Right lobe of liver (tissue), 6 donors: ENCODE data around the gene EEFSEC. TPM values are rescaled to one million over a fixed set of nuclear protein-coding genes. Genes with fewer than 3 reads are reported as not detected.

Source experiments
- ATAC-seq, 4 donors: fragments of 200-7000 bp; cut with Tn5 transposase; one replicate each; pipeline ENCODE4 v1.9.1; 2020; ENCODE audit warnings: mild to moderate bottlenecking in 4 of 4, moderate library complexity in 4 of 4
- DNase-seq, 3 donors: peaks; one replicate each; pipeline ENCODE4 v3.0.0-alpha.2; 2020
- H3K27ac ChIP-seq, 3 donors: fragments of 200-600 bp; one replicate each; pipeline ENCODE4 v1.8.0; 2022
- H3K27me3 ChIP-seq, 2 donors: fragments of 200-600 bp; one replicate each; pipeline ENCODE4 v1.8.0; 2022
- H3K36me3 ChIP-seq, 4 donors: fragments of 200-600 bp; sonication (generic) in 1 of 4; one replicate each; pipeline versions ENCODE4 v1.5.1 to v1.8.0; 2017 to 2022; ENCODE audit warnings: control low read depth in 1 of 4
- H3K4me1 ChIP-seq, 4 donors: fragments of 200-600 bp; sonication (generic) in 1 of 4; one replicate each; pipeline versions ENCODE4 v1.5.1 to v1.8.0; 2017 to 2022; ENCODE audit warnings: control low read depth in 1 of 4
- H3K4me3 ChIP-seq, 3 donors: fragments of 200-600 bp; one replicate each; pipeline ENCODE4 v1.8.0; 2022
- H3K9me3 ChIP-seq, 4 donors: fragments of 200-600 bp; sonication (generic) in 1 of 4; one replicate each; pipeline versions ENCODE4 v1.5.1 to v1.8.0; 2017 to 2022; ENCODE audit warnings: control low read depth in 1 of 4
- CTCF ChIP-seq, 4 donors: fragments of 200-600 bp in 3 of 4; fragments of 450-650 bp in 1 of 4; IDR thresholded peaks; one replicate each; pipeline versions ENCODE4 v1.5.1 to v1.8.0; 2016 to 2022; ENCODE audit warnings: antibody characterized with exemption in 4 of 4, mild to moderate bottlenecking in 2 of 4
- POLR2A ChIP-seq: fragments of 450-650 bp; IDR thresholded peaks from one replicate; pipeline ENCODE4 v1.6.1; 2017; ENCODE audit warnings: antibody characterized with exemption, mild to moderate bottlenecking
- WGBS: methylation state at CpG from one replicate; pipeline ENCODE4 v1.1.6; 2018; ENCODE audit warnings: low coverage, low lambda C conversion rate; ENCODE audit not compliant: insufficient coverage; ENCODE audit errors: missing lambda C conversion rate; 5-methylcytosine and 5-hydroxymethylcytosine counted together
- intact Hi-C, 2 donors: fragments of 100-400 bp; cut with DNase I; formaldehyde crosslinking; loops; one replicate each; pipeline versions ENCODE4 v1.11.2 to v1.14.1; 2022
- total RNA-seq, 6 experiments: library from RNA; depleted of rRNA in 2 of 6; stranded (reverse); fragments of >200 nt in 2 of 6; fragmentation: NEBNext Ultra II Directional in 3 of 6; extraction: Animal tissue kit (Norgen Biotek cat#: 25700) in 3 of 6; gene quantifications; one replicate each; pipeline versions ENCODE4 v1.1.0 to v1.2.4, GENCODE V29; 2016 to 2023
- donor health status: DM: no; HTN: yes; CAD: no.
- donor health status: DM: no; HTN: no; CAD: no.
- donor health status: DM: no; HTN: no; CAD: no.
- donor health status: DM: no; HTN: yes; CAD: no.
- donor health status: DM: no; HTN: yes; CAD: no.

EEFSEC gene
- total RNA-seq, 6 experiments from 2014 or later, result 10.1 to 24.0 (median 13.4) TPM

GRCh38 chr3:128438488-128439072, 285.3 kb downstream of the EEFSEC start:
- WGBS, result 67% methylated on average over 2 of the region's 6 CpGs
- no peak for ATAC-seq

DNA sequence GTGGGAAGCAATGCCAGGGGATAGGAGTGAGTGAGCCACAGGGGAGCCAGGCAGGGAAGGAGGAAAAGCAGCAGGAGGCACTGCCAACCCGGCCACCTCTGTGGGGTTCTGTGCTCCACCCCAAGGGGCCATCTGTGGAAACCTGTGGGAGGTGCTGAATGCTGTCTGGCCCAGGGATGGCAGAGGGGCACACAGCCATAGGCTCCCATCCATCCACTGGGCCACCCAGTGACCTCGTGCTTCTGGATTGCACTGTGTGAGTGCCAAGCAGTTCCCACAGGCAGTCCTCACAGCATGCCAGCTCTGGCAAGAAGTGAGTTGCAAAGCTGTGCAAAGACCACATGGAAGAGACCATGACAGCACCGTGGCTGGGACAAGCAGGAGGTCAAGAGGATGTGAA, 285.9 kb downstream of the EEFSEC start:
- 70% methylated on average over 1 of the region's 3 CpGs for WGBS
- Histone ChIP-seq H3K4me1 (no peaks in the 10 kb centered on the region), H3K4me3 (no peak overlapping the region), H3K36me3 (no peaks in the 10 kb centered on the region), H3K27me3 (no peaks in the 10 kb centered on the region), H3K27ac (no peak overlapping the region), H3K9me3 (no peaks in the 10 kb centered on the region)
- TF ChIP-seq POLR2A (no peak), CTCF (IDR thresholded peaks at IDR 0.05) (no peak)
- ATAC-seq, result peak in 1 of 4 donors; percentile 32
- no peak for DNase-seq
- intact Hi-C loops, result no loop called here

More at GRCh38 chr3:128438488-128439072, 285.3 kb downstream of the EEFSEC start:
- Histone ChIP-seq H3K9me3 (no peaks in the 10 kb centered on the region), H3K36me3 (no peaks in the 10 kb centered on the region), H3K27me3 (peaks cover 0 to under 1% of the 10 kb centered on the region in 2 donors), H3K4me1 (no peaks in the 10 kb centered on the region), H3K4me3 (no peak overlapping the region), H3K27ac (no peak overlapping the region)
- no peak for DNase-seq
- intact Hi-C loops, result no loop called here
- no peak for TF ChIP-seq POLR2A
- TF ChIP-seq CTCF (IDR thresholded peaks at IDR 0.05), result peak in 3 of 4 donors; percentile 16 to 33 (median 19)

DNA sequence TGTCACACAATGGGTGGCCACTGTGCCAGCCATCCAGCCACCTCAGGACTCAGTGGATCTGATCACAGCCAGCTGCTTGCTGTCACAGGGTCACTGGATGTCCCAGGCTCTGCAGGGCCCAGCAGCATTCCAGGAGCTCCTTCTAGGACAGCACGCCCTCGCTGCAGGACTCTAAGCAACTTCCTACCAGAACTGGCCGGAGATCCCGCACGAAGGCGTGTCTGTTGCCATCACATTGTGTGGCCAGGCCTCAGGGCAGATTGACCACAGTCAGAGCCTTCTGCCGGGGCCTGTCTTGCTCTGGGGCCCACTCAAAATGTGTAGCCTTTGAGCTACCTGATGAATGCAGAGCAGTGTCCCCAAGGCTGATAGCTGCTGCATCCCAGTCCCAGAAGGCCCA, 288.8 kb downstream of the EEFSEC start:
- WGBS, result no CpG with 5 or more reads among the region's 7 CpGs
- intact Hi-C loops, result no loop called here

DNA sequence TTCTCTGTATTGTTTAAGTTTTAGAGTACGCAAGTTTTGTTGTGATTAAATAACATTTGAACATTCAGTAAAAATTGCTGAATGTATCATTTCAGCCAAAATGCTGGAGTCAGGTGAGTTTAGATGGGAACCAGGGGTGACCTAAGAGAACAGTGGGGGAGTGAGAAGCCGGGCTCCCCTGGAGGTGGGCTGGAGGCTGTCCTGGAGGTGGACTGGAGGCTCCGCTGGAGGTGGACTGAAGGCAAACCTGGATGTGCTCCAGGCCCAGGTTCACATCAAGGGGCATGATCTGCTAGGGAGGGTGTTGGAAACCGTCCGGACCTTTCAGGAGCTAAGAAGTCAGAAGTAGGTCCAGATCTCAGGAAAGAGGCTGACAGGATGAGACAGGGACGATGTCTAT, 289.7 kb downstream of the EEFSEC start:
- DNase-seq (no peak), ATAC-seq (no peak)
- H3K27ac ChIP-seq, result no peak overlapping the region
- no peaks in the 10 kb centered on the region for H3K27me3 ChIP-seq
- no peak overlapping the region for H3K4me3 ChIP-seq
- WGBS, result 72% methylated on average over 6 of the region's 6 CpGs
- no peaks in the 10 kb centered on the region for H3K36me3 ChIP-seq
- H3K4me1 ChIP-seq, result no peaks in the 10 kb centered on the region
- TF ChIP-seq CTCF (IDR thresholded peaks at IDR 0.05), result no peak
- H3K9me3 ChIP-seq, result no peaks in the 10 kb centered on the region
- intact Hi-C loops, result no loop called here

More for the DNA sequence above, 288.8 kb downstream of the EEFSEC start:
- H3K9me3 ChIP-seq, result no peaks in the 10 kb centered on the region
- no peaks in the 10 kb centered on the region for H3K27me3 ChIP-seq
- no peaks in the 10 kb centered on the region for H3K4me1 ChIP-seq
- ATAC-seq (no peak), DNase-seq (no peak)
- H3K4me3 ChIP-seq, result no peak overlapping the region
- H3K27ac ChIP-seq, result no peak overlapping the region
- TF ChIP-seq POLR2A (no peak), CTCF (IDR thresholded peaks at IDR 0.05) (no peak)
- H3K36me3 ChIP-seq, result no peaks in the 10 kb centered on the region

DNA sequence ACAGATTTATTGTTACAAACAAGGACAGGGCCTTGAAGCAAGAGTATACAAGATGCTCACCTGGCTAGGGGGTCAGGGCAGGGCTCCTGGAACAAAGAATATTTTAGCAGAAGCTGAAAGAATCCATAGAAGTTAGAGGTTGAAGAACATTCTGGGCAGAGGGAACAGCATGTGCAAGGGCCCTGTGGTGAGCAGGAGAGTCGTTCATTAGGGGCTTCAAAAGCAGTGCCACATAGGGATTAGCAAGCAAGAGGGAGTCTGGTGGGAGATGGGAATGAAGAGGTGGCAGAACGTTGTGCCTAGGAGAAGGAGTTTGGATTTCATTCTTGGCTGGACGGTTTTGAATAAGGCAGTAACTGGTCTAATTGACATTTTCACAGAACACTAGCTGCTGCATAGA, 290.5 kb downstream of the EEFSEC start:
- no peaks in the 10 kb centered on the region for H3K27me3 ChIP-seq
- no peaks in the 10 kb centered on the region for H3K9me3 ChIP-seq
- no peak for TF ChIP-seq CTCF (IDR thresholded peaks at IDR 0.05)
- TF ChIP-seq POLR2A, result no peak
- no peak overlapping the region for H3K4me3 ChIP-seq
- H3K36me3 ChIP-seq, result no peaks in the 10 kb centered on the region
- ATAC-seq, result no peak
- DNase-seq, result no peak
- H3K4me1 ChIP-seq, result no peaks in the 10 kb centered on the region
- intact Hi-C loops, result no loop called here
- H3K27ac ChIP-seq, result no peak overlapping the region
- 30% methylated on average over 2 of the region's 3 CpGs for WGBS
